GM18499 (cell line): ENCODE measurements around the gene PEX6.
"Not testable (repeated sequence)": the region's sequence is repeated elsewhere in the genome, so short reads cannot be mapped to it uniquely, and the experiment has no call there.

Source experiments
- ATAC-seq: cut with Tn5 transposase; IDR thresholded peaks from one replicate; pipeline ENCODE4 v1.9.1; 2021; ENCODE audit warnings: moderate number of reproducible peaks; ENCODE audit not compliant: insufficient read depth, unreplicated experiment

The PEX6 gene

GRCh38 chr6:42968783-42969182 is 10.2 kb downstream of the PEX6 start:
- ATAC-seq = no peak

- no peak for ATAC-seq
Observed at GRCh38 chr6:42968126-42968701, 10.8 kb downstream of the PEX6 start.

DNA sequence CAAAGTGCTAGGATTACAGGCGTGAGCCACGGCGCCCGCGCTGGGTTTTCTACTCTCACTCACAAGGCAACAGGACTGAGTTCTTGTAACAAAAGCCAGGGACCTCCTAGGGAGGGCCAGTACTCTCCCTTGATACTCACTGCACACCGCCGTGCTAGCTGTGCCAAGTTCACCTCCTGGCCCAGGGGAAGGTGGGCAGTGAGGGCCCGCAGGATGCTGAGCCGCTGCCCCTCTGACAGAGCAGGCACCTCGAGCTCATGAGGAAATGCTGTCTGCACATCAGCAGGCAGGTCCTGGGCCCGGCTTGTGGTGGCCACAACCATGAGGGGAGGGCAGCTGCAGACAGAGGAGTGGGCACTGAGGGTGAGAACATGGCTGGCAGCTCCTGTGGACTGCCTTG is 11.8 kb downstream of the PEX6 start:
- ATAC-seq = no peak

DNA sequence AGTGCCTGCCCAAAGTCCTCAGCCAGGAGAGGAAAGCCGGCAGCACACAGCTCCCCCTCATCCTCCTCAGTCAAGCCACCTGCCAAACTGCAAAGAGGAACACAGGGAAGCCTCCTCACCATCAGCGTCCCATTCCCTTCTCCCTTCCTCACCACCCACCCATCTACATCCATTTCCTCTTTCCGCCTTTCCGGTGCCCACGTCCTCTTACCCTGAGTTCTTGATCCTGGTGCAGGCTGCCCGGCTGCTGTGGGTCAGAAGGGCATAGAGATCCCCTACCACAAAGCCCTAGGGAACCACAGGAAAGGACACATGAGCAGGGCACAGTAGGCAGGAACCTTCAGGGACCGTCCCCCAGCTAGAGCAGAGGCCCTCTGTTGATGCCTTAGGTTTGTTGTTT is 12.4 kb downstream of the PEX6 start:
- ATAC-seq = no peak

- ATAC-seq = no peak
Observed at GRCh38 chr6:42963855-42964605, 15.0 kb downstream of the PEX6 start.

DNA sequence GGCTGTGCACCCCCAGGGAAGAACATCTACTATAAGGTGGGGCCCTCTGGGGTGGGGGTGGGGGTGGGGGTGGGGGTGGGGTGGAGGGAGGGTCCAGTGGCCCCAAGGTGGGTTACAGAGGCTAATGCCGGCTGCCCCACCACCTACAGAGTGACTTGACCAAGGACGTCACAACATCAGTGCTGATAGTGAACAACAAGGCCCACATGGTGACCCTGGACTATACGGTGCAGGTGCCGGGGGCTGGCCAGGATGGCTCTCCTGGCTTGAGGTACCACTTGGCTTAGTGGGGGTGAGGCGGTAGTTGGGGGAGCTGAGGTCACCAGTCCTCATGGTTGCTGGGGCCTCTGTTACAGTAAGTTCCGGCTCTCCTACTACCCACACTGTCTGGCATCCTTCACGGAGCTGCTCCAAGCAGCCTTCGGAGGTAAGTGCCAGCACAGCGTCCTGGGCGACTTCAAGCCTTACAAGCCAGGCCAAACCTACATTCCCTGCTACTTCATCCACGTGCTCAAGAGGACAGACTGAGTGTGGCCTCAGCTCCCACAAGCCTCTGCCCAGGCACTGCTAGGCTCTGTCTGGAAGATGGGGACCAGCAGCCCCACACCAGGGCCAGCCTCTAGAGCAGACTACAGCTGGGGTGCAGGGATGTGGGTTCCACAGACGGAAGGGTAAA is 15.7 kb downstream of the PEX6 start:
- no peak for ATAC-seq

GRCh38 chr6:42962502-42963178 is 16.3 kb downstream of the PEX6 start:
- ATAC-seq = no peak

GRCh38 chr6:42962096-42962495 is 16.9 kb downstream of the PEX6 start:
- no peak for ATAC-seq

GRCh38 chr6:42961020-42961470 is 17.9 kb downstream of the PEX6 start:
- ATAC-seq = no peak

DNA sequence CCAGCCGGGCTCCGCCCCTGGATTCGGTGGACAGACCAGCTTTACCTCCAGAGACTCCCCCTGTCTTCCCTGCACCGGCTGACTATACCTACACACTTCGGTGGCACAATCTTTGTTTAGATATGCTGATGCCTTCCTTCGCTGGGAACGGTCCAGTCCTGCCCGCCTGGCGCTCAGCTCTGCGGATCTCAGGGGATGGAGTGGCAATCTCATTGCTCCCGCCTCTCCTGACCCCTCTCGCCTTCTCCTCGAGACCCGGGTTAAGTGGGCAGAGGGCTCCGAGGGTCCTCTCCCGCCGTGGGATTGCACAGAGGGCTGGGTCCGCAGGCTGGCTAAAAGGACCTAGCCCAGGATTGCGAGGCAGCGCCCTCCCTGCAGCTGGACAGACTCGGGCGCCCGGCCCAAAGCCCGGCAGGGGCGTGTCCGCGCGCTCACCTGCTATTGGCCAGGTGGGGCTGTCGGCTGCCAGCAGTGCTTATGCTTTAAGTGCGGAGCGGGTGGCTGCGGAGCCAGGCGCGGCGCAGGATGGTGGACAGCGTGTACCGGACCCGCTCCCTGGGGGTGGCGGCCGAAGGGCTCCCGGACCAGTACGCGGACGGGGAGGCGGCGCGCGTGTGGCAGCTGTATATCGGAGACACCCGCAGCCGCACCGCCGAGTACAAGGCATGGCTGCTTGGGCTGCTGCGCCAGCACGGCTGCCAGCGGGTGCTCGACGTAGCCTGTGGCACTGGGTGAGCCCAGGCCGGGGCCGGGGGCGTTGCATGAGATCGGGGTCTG is 18.6 kb downstream of the PEX6 start, which contains the start of gene GNMT:
GNMT (plus strand) TSS at position 512 of the 777 bp plus-strand sequence; CDS start at position 526, 14 bp downstream.
- ATAC-seq = no peak

GRCh38 chr6:42959917-42960242 is 19.1 kb downstream of the PEX6 start:
- ATAC-seq = no peak

DNA sequence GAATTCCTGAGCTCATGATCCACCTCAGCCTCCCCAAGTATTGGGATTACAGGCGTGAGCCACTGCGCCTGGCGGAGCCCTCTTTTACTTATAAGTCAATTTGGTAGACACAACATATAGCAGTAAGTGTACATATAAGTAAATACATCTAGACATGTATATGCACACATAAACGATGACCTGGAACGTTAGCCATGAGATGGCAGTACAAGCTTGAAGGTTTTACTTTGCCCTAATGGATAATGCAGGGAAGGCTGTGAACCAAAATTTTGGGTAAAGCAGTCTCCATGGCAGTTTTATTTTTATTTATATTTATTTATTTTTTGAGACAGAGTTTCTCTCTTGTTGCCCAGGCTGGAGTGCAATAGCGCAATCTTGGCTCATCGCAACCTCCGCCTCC is 20.9 kb downstream of the PEX6 start:
- ATAC-seq = no peak

DNA sequence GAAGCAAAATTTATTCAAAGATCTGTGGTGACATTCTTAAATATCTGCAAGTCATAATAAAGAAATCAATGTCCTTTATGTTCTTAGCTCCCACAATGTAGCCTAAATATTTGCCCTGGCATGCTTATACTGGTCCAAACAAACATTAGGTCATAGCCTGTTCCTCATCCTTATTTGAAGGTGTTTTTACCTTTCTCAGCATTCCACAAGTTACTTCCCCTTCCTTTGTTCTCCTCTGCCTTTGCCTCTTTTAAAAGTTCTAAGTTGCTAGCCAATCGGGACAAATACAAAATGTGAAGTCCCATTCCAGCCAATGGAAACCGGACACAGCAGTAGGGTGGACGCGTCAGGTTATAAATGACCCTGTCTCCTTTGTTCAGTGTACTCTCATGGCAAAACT is 24.6 kb downstream of the PEX6 start:
- not testable (repeated sequence) for ATAC-seq

DNA sequence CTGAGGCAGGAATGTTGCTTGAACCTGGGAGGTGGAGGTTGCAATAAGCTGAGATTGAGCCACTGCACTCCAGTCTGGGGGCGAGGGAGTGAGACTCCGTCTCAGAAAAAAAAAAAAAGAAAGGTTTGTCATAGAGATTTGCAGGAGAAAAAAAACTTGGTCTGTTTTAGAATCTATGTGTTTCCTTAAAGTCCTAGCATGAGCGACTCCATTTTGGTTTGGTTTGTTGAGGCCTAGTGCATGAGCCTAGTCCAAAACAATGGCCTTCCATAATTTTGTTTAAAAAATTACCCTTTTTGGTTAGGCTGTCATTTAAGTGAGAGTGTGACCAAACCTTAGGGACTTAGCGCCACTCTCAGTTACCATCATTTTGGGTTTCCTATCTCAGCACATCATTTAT is 26.6 kb downstream of the PEX6 start:
- no peak for ATAC-seq

GRCh38 chr6:42947950-42948349 is 31.0 kb downstream of the PEX6 start:
- no peak for ATAC-seq

DNA sequence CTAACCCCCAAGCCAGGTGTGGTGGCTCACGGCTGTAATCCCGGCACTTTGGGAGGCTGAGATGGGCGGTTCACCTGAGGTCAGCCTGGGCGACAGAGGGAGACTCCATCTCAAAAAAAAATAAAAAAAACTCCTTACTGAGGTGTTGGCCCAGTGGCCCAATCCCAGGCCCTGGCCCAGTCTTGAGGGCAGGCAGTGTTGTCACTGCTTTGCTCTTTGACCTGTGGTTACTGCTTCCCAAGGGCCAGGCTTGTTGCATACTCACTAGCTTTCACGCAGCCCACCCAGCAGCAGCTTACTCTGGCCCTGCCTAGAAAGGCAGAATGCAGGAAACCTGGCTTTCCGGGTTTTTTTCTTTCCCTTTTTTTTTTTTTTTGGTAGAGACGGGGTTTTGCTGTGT is 36.5 kb downstream of the PEX6 start:
- ATAC-seq = no peak

GRCh38 chr6:42941356-42941755 is 37.6 kb downstream of the PEX6 start:
- ATAC-seq = not testable (repeated sequence)

- no peak for ATAC-seq
Observed at GRCh38 chr6:42940493-42941045, 38.4 kb downstream of the PEX6 start.

DNA sequence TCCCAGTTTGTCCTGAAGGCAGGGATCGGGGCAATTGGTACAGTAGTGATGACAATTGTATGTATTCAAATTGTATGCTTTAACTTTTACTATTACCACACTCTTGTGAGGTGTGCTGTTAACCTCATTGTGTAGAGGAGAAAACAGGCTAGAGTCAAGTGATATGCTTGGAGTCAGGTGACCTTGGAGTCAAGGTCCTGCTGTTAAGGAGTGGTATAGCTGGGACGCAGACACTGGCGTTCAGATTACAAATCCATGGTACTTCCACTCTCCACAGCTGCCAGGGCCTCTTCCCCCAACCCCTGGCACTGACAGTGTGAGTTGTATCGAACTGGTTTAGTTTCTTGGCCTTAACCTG is 39.2 kb downstream of the PEX6 start:
- no peak for ATAC-seq
